OCI-LY1 (cell line): ENCODE results near the gene TAS2R1.

Experiments used
- H2AFZ ChIP-seq: fragments of 200-600 bp; sonication (generic), shearing (Covaris generic); 2 replicates; pipeline ENCODE4 v1.6.0; 2014; ENCODE audit warnings: antibody characterized with exemption, mild to moderate bottlenecking, low read length
- H3F3A ChIP-seq: fragments of 200-600 bp; sonication (generic), shearing (Covaris generic); 2 replicates; pipeline ENCODE4 v1.6.0; 2014; ENCODE audit warnings: mild to moderate bottlenecking, antibody characterized with exemption, low read length, moderate library complexity; ENCODE audit not compliant: insufficient read depth
- H3K27ac ChIP-seq: fragments of 200-600 bp; sonication (generic); 2 replicates; pipeline ENCODE4 v1.5.1; 2014; ENCODE audit warnings: low read length, mixed run types, mild to moderate bottlenecking, low read depth; ENCODE audit not compliant: poor library complexity, severe bottlenecking
- H3K27me3 ChIP-seq: fragments of 200-600 bp; sonication (generic); 2 replicates; pipeline ENCODE4 v1.6.0; 2014; ENCODE audit warnings: antibody characterized with exemption, mild to moderate bottlenecking, low read length, moderate library complexity; ENCODE audit not compliant: insufficient read depth
- H3K36me3 ChIP-seq: fragments of 200-600 bp; sonication (generic); 2 replicates; pipeline ENCODE4 v1.6.1; 2014; ENCODE audit warnings: mild to moderate bottlenecking, antibody characterized with exemption, low read length, moderate library complexity, mixed read lengths; ENCODE audit not compliant: insufficient read depth
- H3K4me1 ChIP-seq: fragments of 200-600 bp; sonication (generic); 2 replicates; pipeline ENCODE4 v1.5.1; 2014; ENCODE audit warnings: mild to moderate bottlenecking, low read length, moderate library complexity; ENCODE audit not compliant: insufficient read depth, severe bottlenecking
- H3K4me2 ChIP-seq: fragments of 200-600 bp; sonication (generic), shearing (Covaris generic); 2 replicates; pipeline ENCODE4 v1.6.1; 2014; ENCODE audit warnings: low read length
- H3K4me3 ChIP-seq: fragments of 200-600 bp; sonication (generic); 2 replicates; pipeline ENCODE4 v1.5.1; 2014; ENCODE audit warnings: low read length, low read depth, mild to moderate bottlenecking, mixed read lengths; ENCODE audit not compliant: poor library complexity, severe bottlenecking
- H3K79me2 ChIP-seq: fragments of 200-600 bp; shearing (Covaris generic); 2 replicates; pipeline ENCODE4 v1.6.1; 2016; ENCODE audit warnings: mixed run types, low read length, mixed read lengths; ENCODE audit not compliant: insufficient read depth
- H3K9ac ChIP-seq: fragments of 200-600 bp; sonication (generic), shearing (Covaris generic); 2 replicates; pipeline ENCODE4 v1.6.1; 2014; ENCODE audit warnings: mild to moderate bottlenecking, low read length, mixed read lengths
- H3K9me2 ChIP-seq: fragments of 200-600 bp; sonication (generic), shearing (Covaris generic); 2 replicates; pipeline ENCODE4 v1.6.1; 2014; ENCODE audit warnings: low read depth, mild to moderate bottlenecking, low read length, mixed read lengths
- H3K9me3 ChIP-seq: fragments of 200-600 bp; shearing (Covaris generic); 2 replicates; pipeline ENCODE4 v1.6.1; 2014; ENCODE audit warnings: low read length, mixed read lengths
- H4K20me1 ChIP-seq: fragments of 200-600 bp; sonication (generic), shearing (Covaris generic); 2 replicates; pipeline ENCODE4 v1.6.0; 2016; ENCODE audit warnings: mild to moderate bottlenecking, low read length; ENCODE audit not compliant: insufficient read depth
- EZH2 ChIP-seq: fragments of 200-600 bp; sonication (generic), shearing (Covaris generic); IDR thresholded peaks from 2 replicates; pipeline ENCODE4 v1.8.0; 2017; ENCODE audit warnings: borderline replicate concordance, mixed run types, mild to moderate bottlenecking, antibody characterized with exemption, low read length, moderate library complexity, mixed read lengths
- TF ChIP-seq, protein P1 (sequence below): fragments of 200-600 bp; sonication (generic), shearing (Covaris generic); IDR thresholded peaks from 2 replicates; pipeline ENCODE4 v1.5.1; 2017; ENCODE audit warnings: mild to moderate bottlenecking, antibody characterized with exemption, low read length, moderate library complexity, mixed read lengths

TAS2R1 gene

DNA sequence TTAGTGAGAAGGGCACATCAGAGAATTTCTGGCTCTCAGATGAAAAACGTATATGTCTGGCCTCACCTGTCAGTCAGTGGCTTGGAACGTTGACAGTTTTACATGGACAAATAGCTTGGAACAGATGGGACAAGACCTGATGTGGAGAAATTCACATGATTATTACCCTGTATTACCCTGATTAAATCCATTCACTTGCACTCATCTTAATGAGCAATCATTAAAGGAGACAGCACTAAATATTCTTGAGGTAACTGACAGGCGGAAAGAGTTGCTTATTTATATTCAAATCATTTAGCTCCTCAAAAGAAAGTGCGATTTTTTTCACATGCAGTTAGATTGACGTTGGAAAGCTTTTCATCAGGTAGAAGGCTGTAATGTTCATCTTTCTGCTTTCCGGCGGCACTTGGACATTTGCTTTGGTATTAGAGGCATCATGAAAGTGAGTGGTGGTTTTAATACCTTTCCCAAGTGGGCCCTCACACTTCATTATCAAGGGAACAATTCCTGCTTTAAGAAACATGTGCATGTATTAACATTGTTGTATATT lies 11.7 kb upstream of the TAS2R1 start:
- no peaks in the 10 kb centered on the region for H3K79me2 ChIP-seq
- no peaks in the 10 kb centered on the region for H4K20me1 ChIP-seq
- H3K4me1 ChIP-seq = no peaks in the 10 kb centered on the region
- no peaks in the 10 kb centered on the region for H3K27me3 ChIP-seq
- no peak overlapping the region for H3K9ac ChIP-seq
- no peak overlapping the region for H3K4me2 ChIP-seq
- no peaks in the 10 kb centered on the region for H3K9me3 ChIP-seq
- TF ChIP-seq EZH2 = no peak
- TF ChIP-seq, protein P1, sequence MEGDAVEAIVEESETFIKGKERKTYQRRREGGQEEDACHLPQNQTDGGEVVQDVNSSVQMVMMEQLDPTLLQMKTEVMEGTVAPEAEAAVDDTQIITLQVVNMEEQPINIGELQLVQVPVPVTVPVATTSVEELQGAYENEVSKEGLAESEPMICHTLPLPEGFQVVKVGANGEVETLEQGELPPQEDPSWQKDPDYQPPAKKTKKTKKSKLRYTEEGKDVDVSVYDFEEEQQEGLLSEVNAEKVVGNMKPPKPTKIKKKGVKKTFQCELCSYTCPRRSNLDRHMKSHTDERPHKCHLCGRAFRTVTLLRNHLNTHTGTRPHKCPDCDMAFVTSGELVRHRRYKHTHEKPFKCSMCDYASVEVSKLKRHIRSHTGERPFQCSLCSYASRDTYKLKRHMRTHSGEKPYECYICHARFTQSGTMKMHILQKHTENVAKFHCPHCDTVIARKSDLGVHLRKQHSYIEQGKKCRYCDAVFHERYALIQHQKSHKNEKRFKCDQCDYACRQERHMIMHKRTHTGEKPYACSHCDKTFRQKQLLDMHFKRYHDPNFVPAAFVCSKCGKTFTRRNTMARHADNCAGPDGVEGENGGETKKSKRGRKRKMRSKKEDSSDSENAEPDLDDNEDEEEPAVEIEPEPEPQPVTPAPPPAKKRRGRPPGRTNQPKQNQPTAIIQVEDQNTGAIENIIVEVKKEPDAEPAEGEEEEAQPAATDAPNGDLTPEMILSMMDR = no peak
- H3K36me3 ChIP-seq = no peaks in the 10 kb centered on the region
- H2AFZ ChIP-seq = no peak overlapping the region
- H3K27ac ChIP-seq = no peak overlapping the region
- no peak overlapping the region for H3K4me3 ChIP-seq
- no peaks in the 10 kb centered on the region for H3F3A ChIP-seq
- no peaks in the 10 kb centered on the region for H3K9me2 ChIP-seq

DNA sequence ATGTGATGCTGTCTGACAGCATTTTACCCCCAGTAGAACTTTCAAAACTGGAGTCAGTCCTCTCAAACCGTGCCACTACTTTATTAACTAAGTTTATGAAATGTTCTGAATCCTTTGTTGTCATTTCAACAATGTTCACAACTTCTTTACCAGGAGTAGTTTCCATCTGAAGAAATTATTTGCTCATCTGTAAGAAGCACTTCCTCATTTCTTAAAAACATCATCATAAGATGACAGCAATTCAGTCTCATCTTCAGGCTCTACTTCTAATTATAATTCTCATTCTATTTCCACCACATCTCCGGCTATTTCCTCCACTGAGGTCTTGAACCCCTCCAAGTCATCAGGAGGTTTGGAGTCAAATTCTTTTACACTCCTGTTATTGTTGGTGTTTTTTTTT lies 2.3 kb upstream of the TAS2R1 start:
- no peaks in the 10 kb centered on the region for H3K9me2 ChIP-seq
- H4K20me1 ChIP-seq = no peaks in the 10 kb centered on the region
- TF ChIP-seq EZH2 = no peak
- TF ChIP-seq, protein P1 = no peak
- H3K36me3 ChIP-seq = no peaks in the 10 kb centered on the region
- H3F3A ChIP-seq = no peaks in the 10 kb centered on the region
- H3K4me1 ChIP-seq = no peaks in the 10 kb centered on the region
- no peaks in the 10 kb centered on the region for H3K27me3 ChIP-seq
- no peak overlapping the region for H3K4me2 ChIP-seq
- H3K4me3 ChIP-seq = no peak overlapping the region
- no peak overlapping the region for H3K9ac ChIP-seq
- no peaks in the 10 kb centered on the region for H3K79me2 ChIP-seq
- no peak overlapping the region for H2AFZ ChIP-seq
- no peaks in the 10 kb centered on the region for H3K9me3 ChIP-seq
- no peak overlapping the region for H3K27ac ChIP-seq

DNA sequence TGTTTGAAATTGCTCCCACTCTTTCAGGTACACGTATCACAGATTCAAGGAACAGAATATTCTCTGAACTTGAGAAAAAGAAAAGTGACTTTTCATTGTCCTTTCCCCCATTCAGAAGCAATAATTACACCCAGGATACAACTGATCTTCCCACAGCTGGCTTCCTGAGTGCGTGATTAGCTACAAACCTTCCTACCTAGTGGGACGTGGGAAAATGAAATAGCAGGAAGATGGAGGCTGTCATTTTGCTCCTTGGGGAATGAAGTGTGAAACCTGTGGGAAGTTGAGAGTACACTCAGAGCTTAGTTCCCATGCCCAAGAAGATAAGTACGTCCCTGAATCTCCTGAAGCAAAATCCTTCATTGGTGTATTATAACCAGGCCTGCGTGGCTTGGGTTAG lies 2.6 kb downstream of the TAS2R1 start:
- no peaks in the 10 kb centered on the region for H3K4me1 ChIP-seq
- no peak overlapping the region for H3K4me2 ChIP-seq
- H3K36me3 ChIP-seq = no peaks in the 10 kb centered on the region
- no peaks in the 10 kb centered on the region for H3F3A ChIP-seq
- no peak overlapping the region for H2AFZ ChIP-seq
- TF ChIP-seq, protein P1 = no peak
- no peak for TF ChIP-seq EZH2
- H3K4me3 ChIP-seq = no peak overlapping the region
- no peaks in the 10 kb centered on the region for H4K20me1 ChIP-seq
- no peaks in the 10 kb centered on the region for H3K9me3 ChIP-seq
- no peak overlapping the region for H3K27ac ChIP-seq
- H3K79me2 ChIP-seq = no peaks in the 10 kb centered on the region
- no peaks in the 10 kb centered on the region for H3K9me2 ChIP-seq
- no peaks in the 10 kb centered on the region for H3K27me3 ChIP-seq
- H3K9ac ChIP-seq = no peak overlapping the region
